K562 (cell line): ENCODE measurements around the gene EFCAB10. TPM values are rescaled to one million over a fixed set of nuclear protein-coding genes. Genes with fewer than 3 reads are reported as not detected.

Experiments
- ATF7 ChIP-seq: fragments of 450-650 bp; IDR thresholded peaks from 2 replicates; pipeline ENCODE4 v1.7.1; 2014; ENCODE audit warnings: mild to moderate bottlenecking, moderate library complexity
- BCLAF1 ChIP-seq, 2 experiments: fragments of 450-650 bp in 1 of 2; IDR thresholded peaks; 2 replicates each; pipeline ENCODE4 v1.6.1; 2011 to 2017; ENCODE audit warnings: low read depth in 2 of 2, antibody characterized with exemption in 1 of 2, borderline replicate concordance in 1 of 2, low read length in 1 of 2, mild to moderate bottlenecking in 1 of 2, mixed read lengths in 1 of 2; ENCODE audit not compliant: control insufficient read depth in 1 of 2
- CEBPG ChIP-seq, 3 experiments: fragments of 200-800 bp in 1 of 3; sonication (Bioruptor generic) in 1 of 3; sonication (generic) in 1 of 3; formaldehyde crosslinking in 1 of 3; IDR thresholded peaks in 2 of 3; conservative IDR thresholded peaks in 1 of 3; 2 replicates each; pipeline versions ENCODE4 v1.6.1 to v1.8.0; 2016 to 2022; ENCODE audit warnings: missing compliant biosample characterization in 2 of 3, missing genetic modification characterization in 2 of 3, mild to moderate bottlenecking in 1 of 3, missing genetic modification reagents in 1 of 3
- NFE2L1 ChIP-seq: fragments of 450-650 bp; IDR thresholded peaks from 2 replicates; pipeline ENCODE4 v1.6.1; 2016; ENCODE audit warnings: missing genetic modification characterization, low read depth, mild to moderate bottlenecking, missing compliant biosample characterization, moderate library complexity, borderline replicate concordance
- NR2C1 ChIP-seq, 2 experiments: fragments of 450-650 bp; IDR thresholded peaks; 2 replicates each; pipeline ENCODE4 v1.6.1; 2017; ENCODE audit warnings: mild to moderate bottlenecking in 2 of 2, antibody characterized with exemption in 1 of 2, inconsistent platforms in 1 of 2, missing compliant biosample characterization in 1 of 2, missing genetic modification characterization in 1 of 2
- PATZ1 ChIP-seq: fragments of 250-450 bp; sonication (Bioruptor Pico); IDR thresholded peaks from 2 replicates; pipeline ENCODE4 v1.5.0; 2020; ENCODE audit warnings: mild to moderate bottlenecking, borderline replicate concordance
- PKNOX1 ChIP-seq: fragments of 450-650 bp; IDR thresholded peaks from 2 replicates; pipeline ENCODE4 v1.6.1; 2016
- PRMT5 ChIP-seq: sonication (generic); formaldehyde crosslinking; IDR thresholded peaks from 2 replicates; pipeline ENCODE4 v1.5.0; 2020; ENCODE audit warnings: missing genetic modification reagents
- PYGO2 ChIP-seq: fragments of 450-650 bp; IDR thresholded peaks from 2 replicates; pipeline ENCODE4 v1.6.1; 2016; ENCODE audit warnings: mild to moderate bottlenecking, missing genetic modification characterization, moderate library complexity, missing compliant biosample characterization
- SIN3B ChIP-seq: fragments of 450-650 bp; IDR thresholded peaks from 2 replicates; pipeline ENCODE4 v1.6.1; 2017; ENCODE audit warnings: low read depth, mild to moderate bottlenecking, moderate library complexity
- XRCC4 ChIP-seq: IDR thresholded peaks from one replicate; pipeline ENCODE4 v1.6.1; 2011; ENCODE audit not compliant: insufficient read depth, insufficient read length; ENCODE audit errors: extremely low read depth
- ZBTB7A ChIP-seq: IDR thresholded peaks from 2 replicates; pipeline ENCODE4 v1.6.1; 2011; ENCODE audit warnings: low read depth, mild to moderate bottlenecking, low read length, moderate library complexity, borderline replicate concordance; ENCODE audit not compliant: control insufficient read depth
- ZC3H11A ChIP-seq: IDR thresholded peaks from 2 replicates; pipeline ENCODE4 v1.6.1; 2012; ENCODE audit warnings: low read depth, low read length, improper control_type of control experiment
- ZC3H4 ChIP-seq: sonication (generic); formaldehyde crosslinking; IDR thresholded peaks from 2 replicates; pipeline ENCODE4 v1.9.0; 2021; ENCODE audit warnings: missing genetic modification reagents, borderline replicate concordance
- ZMIZ1 ChIP-seq, 2 experiments: fragments of 150-350 bp in 1 of 2; IDR thresholded peaks; 2 replicates each; pipeline ENCODE4 v1.6.1; 2012 to 2016; ENCODE audit warnings: low read depth in 2 of 2, low read length in 2 of 2, mild to moderate bottlenecking in 1 of 2, moderate library complexity in 1 of 2
- ZNF3 ChIP-seq: fragments of 250-450 bp; sonication (Bioruptor Pico); IDR thresholded peaks from 2 replicates; pipeline ENCODE4 v1.5.0; 2021; ENCODE audit warnings: mild to moderate bottlenecking, moderate library complexity
- polyA plus RNA-seq, 8 experiments: library from polyadenylated mRNA; depleted of rRNA in 4 of 8; stranded (reverse) in 5 of 8; unstranded in 3 of 8; fragments of >200 nt; fragmentation: Nextera tagmentation in 2 of 8; fragmentation: Illumina TruSeq in 1 of 8; extraction: Ambion mirVana in 2 of 8; extraction: Trizol in 1 of 8; gene quantifications; 2 replicates each; pipeline versions ENCODE4 v1.2.1 to v1.2.3, GENCODE V29; 2011 to 2014; ENCODE audit warnings: inconsistent platforms in 1 of 8, missing spikeins in 1 of 8
- total RNA-seq, 7 experiments: library from RNA; depleted of rRNA in 6 of 7; stranded (reverse); fragments of >200 nt in 6 of 7; fragmentation: Illumina TruSeq in 2 of 7; extraction: Trizol in 2 of 7; gene quantifications; 2 replicates each; pipeline versions ENCODE4 v1.2.1 to v1.2.3, GENCODE V29; 2011 to 2021; ENCODE audit warnings: low replicate concordance in 1 of 7

The EFCAB10 gene
- total and polyA plus RNA-seq, 9 of the 15 experiments (the other 6 are each of a cell fraction or from before 2014, with no cell fraction given), result 5.0 to 21.4 (median 16.8) TPM

- TF ChIP-seq BCLAF1 (IDR thresholded peaks at IDR 0.05; ENCODE audit: borderline replicate concordance in 1 of 2, control insufficient read depth in 1 of 2, low read depth in 2 of 2, low read length in 1 of 2) (no peak), XRCC4 (no peak), ZC3H11A (no peak), PYGO2 (tag) (no peak), PATZ1 (CRISPR knock-in tag) (no peak), PRMT5 (CRISPR knock-in tag) (0 out of 2 replicates have a peak, but pooled peaks have one; percentile 39), CEBPG (CRISPR knock-in tag; IDR thresholded peaks at IDR 0.05) (no peak), CEBPG (tag; conservative IDR thresholded peaks at IDR 0.05 in 1 of 2, IDR thresholded peaks at IDR 0.05 in 1 of 2) (no peak), ATF7 (no peak), ZMIZ1 (IDR thresholded peaks at IDR 0.05; ENCODE audit: low read depth in 2 of 2, low read length in 2 of 2) (no peak), ZC3H4 (0 out of 2 replicates have a peak, but pooled peaks have one; percentile 12), SIN3B (no peak), NR2C1 (IDR thresholded peaks at IDR 0.05) (no peak), NR2C1 (tag; IDR thresholded peaks at IDR 0.05) (no peak), NFE2L1 (tag) (no peak), PKNOX1 (no peak), ZBTB7A (no peak), ZNF3 (CRISPR knock-in tag) (no peak)
Measured at GRCh38 chr7:105521027-105521716, 60.1 kb downstream of the EFCAB10 start (continued).
